GM21515 (cell line): ENCODE data around the gene SNX25.

Experiments
- ATAC-seq: cut with Tn5 transposase; IDR thresholded peaks from one replicate; pipeline ENCODE4 v1.9.1; 2021; ENCODE audit not compliant: unreplicated experiment

Gene SNX25

GRCh38 chr4:185259719-185260118 lies 50.3 kb downstream of the SNX25 start:
- ATAC-seq: no peak

GRCh38 chr4:185261946-185262345 lies 52.5 kb downstream of the SNX25 start:
- no peak for ATAC-seq

DNA sequence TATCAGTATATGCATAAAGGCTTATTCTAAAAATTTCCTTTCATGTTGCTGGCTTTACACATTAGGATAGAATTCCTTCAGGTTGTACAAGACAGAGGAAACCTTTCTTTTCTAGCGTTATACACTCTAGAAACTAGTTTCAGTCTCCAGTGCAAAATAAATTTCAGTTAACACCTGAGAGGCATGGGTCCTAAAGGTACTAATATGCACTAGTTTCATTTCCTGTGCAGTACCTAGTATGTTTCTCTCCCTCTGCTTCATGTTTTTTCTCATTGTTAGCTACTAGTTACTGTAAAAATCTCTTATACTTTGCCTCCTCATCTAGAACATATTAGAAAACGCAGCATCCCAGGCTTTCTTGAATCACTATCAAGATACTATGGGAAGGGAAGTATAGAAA lies 54.0 kb downstream of the SNX25 start:
- peak; percentile 74 for ATAC-seq

- peak; percentile 55 for ATAC-seq
Measured at GRCh38 chr4:185265942-185266341, 56.5 kb downstream of the SNX25 start.

GRCh38 chr4:185269286-185269685 lies 59.9 kb downstream of the SNX25 start:
- no peak for ATAC-seq

DNA sequence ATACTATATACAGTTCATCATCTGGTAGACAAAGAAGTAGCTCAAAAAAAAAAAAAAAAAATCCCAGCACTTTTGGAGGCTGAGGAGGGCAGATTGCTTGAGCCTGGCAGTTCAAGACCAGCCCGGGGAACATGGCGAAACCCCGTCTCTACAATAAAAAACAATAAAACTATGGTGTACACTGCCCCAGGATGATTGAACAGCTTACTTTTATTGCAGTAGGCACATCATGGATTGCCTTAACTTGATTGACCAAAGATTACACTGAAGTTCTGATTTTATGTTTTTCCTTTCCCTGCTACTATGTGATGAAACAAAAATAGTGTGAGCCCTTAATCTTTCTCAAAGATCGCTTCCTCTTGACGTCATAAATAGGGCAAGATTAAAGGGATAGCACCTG lies 60.6 kb downstream of the SNX25 start:
- ATAC-seq: no peak

DNA sequence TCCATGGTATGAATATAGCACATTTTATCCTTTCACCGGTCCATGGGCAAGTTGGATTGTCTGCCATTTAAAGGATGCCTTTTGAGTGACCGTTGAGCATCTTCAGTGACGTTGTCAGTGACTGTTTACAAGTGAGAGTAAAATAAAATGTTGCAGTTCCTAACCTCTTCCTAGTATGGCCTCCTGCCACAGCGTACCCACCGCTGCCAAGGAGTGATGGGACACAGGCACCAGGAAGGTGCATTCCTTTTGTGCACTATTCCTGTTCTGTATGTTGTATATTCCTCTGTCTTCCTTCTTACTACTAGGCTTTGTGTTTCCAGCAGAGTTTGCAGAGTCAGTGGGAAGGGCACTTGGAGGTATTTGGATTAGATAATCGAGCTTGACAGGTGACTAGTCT lies 61.5 kb downstream of the SNX25 start:
- no peak for ATAC-seq

- no peak for ATAC-seq
Measured at GRCh38 chr4:185272245-185272644, 62.8 kb downstream of the SNX25 start.

GRCh38 chr4:185275501-185275900 lies 66.1 kb downstream of the SNX25 start:
- no peak for ATAC-seq

DNA sequence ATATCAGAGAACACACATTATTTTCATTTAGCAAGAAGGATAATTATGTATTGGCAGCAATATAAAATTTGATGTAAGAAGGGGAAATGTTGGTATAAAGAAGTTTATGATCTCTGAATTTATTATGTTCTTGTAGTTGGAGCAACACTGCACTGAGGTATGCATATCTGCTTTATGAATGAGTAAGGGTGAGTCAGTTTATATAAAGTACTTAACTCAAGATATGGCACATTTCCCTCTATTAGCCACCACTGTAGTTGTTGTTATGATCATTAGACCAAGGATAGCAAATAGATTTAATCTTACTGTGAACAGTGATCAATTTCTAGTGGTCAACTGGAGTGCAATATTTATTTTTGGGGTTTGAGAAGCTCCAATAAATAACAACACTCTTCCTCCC lies 66.6 kb downstream of the SNX25 start:
- no peak for ATAC-seq

DNA sequence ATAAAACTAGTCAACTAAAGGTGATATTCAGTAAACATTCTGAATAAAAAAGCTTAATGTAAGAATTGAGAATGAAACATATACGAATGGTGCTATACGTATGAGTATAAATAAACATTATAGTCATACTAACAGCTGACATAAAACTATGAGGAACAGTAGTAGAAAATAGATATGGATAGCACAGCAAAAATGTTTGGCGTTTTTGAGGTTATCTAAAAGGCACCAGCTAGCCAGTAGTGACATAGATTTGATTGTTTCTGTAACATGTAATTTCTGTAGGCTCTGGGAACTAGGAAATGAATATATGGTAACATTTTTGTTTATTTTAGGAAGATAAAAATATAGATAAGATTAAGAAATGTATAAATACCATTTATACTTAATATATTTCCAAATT lies 69.3 kb downstream of the SNX25 start:
- ATAC-seq: no peak

GRCh38 chr4:185280608-185281007 lies 71.2 kb downstream of the SNX25 start:
- no peak for ATAC-seq

DNA sequence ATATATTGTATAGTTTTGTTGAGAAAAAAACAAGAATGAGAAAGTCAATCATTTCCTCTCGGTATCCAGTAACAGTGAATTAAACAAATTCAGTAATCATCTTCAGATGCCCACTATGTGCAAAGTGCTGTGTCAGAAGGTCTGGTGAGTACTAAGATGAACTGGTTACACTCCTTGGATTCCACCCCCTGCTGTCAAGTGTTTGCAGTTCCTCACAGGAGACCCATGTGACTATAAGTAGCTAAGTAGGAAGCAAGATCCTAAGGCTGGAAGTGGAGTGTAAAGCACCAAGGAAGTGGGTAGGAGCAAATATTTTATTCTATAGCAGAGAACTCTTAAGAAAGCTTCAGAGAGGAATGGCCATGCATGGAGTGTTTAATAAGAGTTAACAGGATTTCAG lies 73.6 kb downstream of the SNX25 start:
- ATAC-seq: no peak

DNA sequence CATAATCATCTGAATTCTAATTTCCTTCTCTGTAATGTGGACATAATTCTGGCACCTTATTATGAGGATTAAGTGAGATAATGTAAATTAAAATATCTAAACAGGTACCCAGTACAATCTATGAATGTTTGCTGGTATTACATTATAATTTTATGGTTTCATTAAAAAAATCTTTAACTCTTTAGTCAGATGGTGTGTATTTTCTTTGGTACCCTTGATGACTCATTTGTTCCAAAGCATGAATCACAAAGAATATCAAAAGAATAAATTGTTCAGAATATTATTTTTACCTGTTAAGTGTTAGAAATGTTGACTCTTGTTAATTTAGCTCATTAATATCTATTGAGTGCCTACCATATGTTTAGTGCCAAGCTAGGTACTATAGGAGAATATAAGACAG lies 74.3 kb downstream of the SNX25 start:
- no peak for ATAC-seq

- ATAC-seq: no peak
Measured at GRCh38 chr4:185285632-185286393, 76.4 kb downstream of the SNX25 start.

GRCh38 chr4:185286571-185286970 lies 77.2 kb downstream of the SNX25 start:
- ATAC-seq: no peak

- ATAC-seq: no peak
Measured at GRCh38 chr4:185287031-185287430, 77.6 kb downstream of the SNX25 start.

GRCh38 chr4:185290018-185290607 lies 80.7 kb downstream of the SNX25 start:
- no peak for ATAC-seq

- ATAC-seq: no peak
Measured at GRCh38 chr4:185290656-185291055, 81.3 kb downstream of the SNX25 start.

DNA sequence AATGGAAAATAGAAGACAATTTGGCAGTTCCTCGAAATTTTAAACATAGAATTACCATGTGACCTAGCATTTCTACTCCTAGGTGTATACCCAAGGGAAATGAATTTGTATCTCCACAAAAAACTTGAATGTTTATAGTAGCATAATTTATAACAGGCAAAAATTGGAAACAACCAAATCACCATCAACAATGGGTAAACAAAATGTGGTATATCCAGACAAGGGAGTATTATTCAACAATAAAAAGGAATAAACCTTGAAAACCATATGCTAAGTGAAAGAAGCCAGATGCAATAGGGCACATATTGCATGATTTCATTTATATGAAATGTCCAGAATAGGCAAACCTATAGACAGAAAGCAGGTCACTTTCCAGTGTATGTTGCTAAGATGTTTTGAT lies 83.8 kb downstream of the SNX25 start:
- ATAC-seq: no peak

DNA sequence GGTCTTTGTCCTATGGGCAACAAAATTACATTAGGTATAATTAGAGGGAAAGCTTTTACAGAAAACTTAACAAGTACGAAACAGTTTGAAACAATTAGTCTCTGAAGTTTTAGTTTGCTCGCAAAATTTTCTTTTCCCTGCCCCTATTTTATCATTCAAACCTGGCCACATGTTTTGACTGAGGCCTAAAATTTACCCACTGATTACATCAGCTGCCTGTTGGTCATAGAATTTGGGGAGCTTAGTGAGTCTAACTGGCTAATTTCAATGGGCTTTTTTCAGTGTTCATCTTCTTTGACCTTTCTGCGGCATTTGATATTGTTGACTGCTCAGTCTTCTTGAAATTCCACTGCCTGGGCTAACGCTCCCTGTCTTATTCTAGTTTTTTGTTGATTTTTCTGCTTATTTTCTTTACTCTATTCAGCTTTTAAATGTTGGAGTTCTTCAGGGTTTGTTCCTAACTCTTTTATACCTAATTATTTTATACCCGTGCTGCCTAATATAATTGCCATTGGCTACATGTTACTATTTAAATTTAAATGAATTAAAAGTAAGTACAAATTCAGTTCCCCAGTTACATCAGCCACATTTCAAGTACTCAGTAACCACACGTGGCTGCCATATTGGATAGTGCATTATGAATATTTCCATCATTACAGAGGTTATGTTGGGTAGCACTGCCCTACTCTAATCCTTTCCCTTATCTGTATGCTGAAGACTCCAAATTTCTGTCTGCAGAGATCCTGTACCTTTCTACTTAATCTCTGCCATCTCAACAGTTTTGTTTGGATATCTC lies 87.5 kb downstream of the SNX25 start:
- ATAC-seq: no peak
